HepG2 (cell line): ENCODE measurements around the gene TLDC2. TPM values are rescaled to one million over a fixed set of nuclear protein-coding genes. Genes with fewer than 3 reads are reported as not detected.

Experiments used
- MYNN ChIP-seq: sonication (generic); formaldehyde crosslinking; IDR thresholded peaks from 2 replicates; pipeline ENCODE4 v1.4.0; 2020; ENCODE audit warnings: mild to moderate bottlenecking, low read depth, missing genetic modification reagents
- RAD21 ChIP-seq: fragments of 450-650 bp; formaldehyde crosslinking; IDR thresholded peaks from 2 replicates; pipeline ENCODE4 v1.5.0; 2020; ENCODE audit warnings: mild to moderate bottlenecking
- SAP130 ChIP-seq: IDR thresholded peaks from 2 replicates; pipeline ENCODE4 v1.6.1; 2016; ENCODE audit warnings: low read depth
- TAF15 ChIP-seq: fragments of 200-400 bp; formaldehyde crosslinking; IDR thresholded peaks from one replicate; pipeline ENCODE4 v1.6.1; 2018; ENCODE audit warnings: mild to moderate bottlenecking, low read depth, low read length; ENCODE audit not compliant: poor library complexity, severe bottlenecking
- TEAD2 ChIP-seq: sonication (generic); formaldehyde crosslinking; IDR thresholded peaks from 2 replicates; pipeline ENCODE4 v1.9.0; 2021; ENCODE audit warnings: missing genetic modification reagents
- ZNF296 ChIP-seq: sonication (generic); formaldehyde crosslinking; conservative IDR thresholded peaks from 2 replicates; pipeline ENCODE4 v1.5.0; 2020; ENCODE audit warnings: mild to moderate bottlenecking, missing genetic modification reagents
- ZNF333 ChIP-seq: sonication (generic); formaldehyde crosslinking; IDR thresholded peaks from 2 replicates; pipeline ENCODE4 v1.4.0; 2020; ENCODE audit warnings: mild to moderate bottlenecking, missing genetic modification reagents, borderline replicate concordance
- polyA plus RNA-seq, 8 experiments: library from polyadenylated mRNA; depleted of rRNA in 3 of 8; stranded (reverse) in 7 of 8; unstranded in 1 of 8; fragments of >200 nt; fragmentation: Illumina TruSeq in 4 of 8; extraction: Trizol in 4 of 8; gene quantifications; 2 replicates each; pipeline versions ENCODE4 v1.2.1 to v1.2.3, GENCODE V29; 2011 to 2016; ENCODE audit warnings: low read depth in 4 of 8, missing spikeins in 1 of 8, mixed read lengths in 1 of 8; ENCODE audit not compliant: insufficient read depth in 1 of 8
- total RNA-seq, 5 experiments: library from RNA; depleted of rRNA; stranded (reverse); fragments of >200 nt; fragmentation: Illumina TruSeq; extraction: Trizol; gene quantifications; 2 replicates each; pipeline ENCODE4 v1.2.3, GENCODE V29; 2016; ENCODE audit warnings: low read depth in 1 of 5
- TF ChIP-seq, protein P1 (sequence below): sonication (generic); formaldehyde crosslinking; IDR thresholded peaks from 2 replicates; pipeline ENCODE4 v1.5.1; 2020; ENCODE audit warnings: mild to moderate bottlenecking, missing genetic modification reagents, borderline replicate concordance
- TF ChIP-seq, protein P2 (sequence below): sonication (generic); formaldehyde crosslinking; IDR thresholded peaks from 2 replicates; pipeline ENCODE4 v1.5.0; 2020; ENCODE audit warnings: mild to moderate bottlenecking, missing genetic modification reagents, moderate library complexity
- TF ChIP-seq, protein P3 (sequence below): sonication (generic); formaldehyde crosslinking; IDR thresholded peaks from 2 replicates; pipeline ENCODE4 v1.4.0; 2020; ENCODE audit warnings: missing genetic modification reagents
- TF ChIP-seq, protein P4 (sequence below): sonication (generic); formaldehyde crosslinking; conservative IDR thresholded peaks from 2 replicates; pipeline ENCODE4 v1.5.0; 2020; ENCODE audit warnings: missing genetic modification reagents
- TF ChIP-seq, protein P5 (sequence below): sonication (generic); formaldehyde crosslinking; IDR thresholded peaks from 2 replicates; pipeline ENCODE4 v1.8.1; 2023; ENCODE audit warnings: mild to moderate bottlenecking, moderate library complexity, missing genetic modification reagents
- TF ChIP-seq, protein P6 (sequence below): IDR thresholded peaks from 2 replicates; pipeline ENCODE4 v1.6.1; 2016

Gene TLDC2
- total and polyA plus RNA-seq, 2 of the 13 experiments (the other 11 are each of a cell fraction or from before 2014, with no cell fraction given) = 1.5 to 1.6 TPM

DNA sequence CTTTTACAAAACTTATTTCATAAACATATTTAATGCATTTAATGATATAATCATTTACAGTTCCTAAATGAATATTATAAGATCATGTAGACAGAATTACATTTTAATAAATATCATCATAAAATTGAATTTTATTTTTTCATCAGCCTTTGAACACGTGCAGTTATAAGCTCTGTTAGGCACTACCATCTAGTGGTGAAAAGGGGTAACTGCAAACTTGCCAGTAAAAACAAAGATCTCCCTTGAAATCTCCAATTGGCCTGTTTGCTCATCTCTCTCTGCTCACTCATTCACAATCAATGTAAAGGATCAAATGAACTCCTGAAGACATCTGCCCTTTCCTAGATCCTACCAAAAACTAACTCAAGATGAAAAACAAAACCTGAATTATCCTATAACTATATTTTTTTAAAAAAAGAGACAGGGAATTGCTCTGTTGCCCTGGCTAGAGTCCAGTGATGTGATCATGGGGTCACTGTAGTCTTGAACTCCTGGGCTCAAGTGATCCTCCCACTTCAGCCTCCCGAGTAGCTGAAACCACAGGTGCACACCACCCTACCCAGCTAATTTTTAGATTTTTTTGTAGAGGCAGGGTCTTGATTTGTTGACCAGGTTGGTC, 43.9 kb downstream of the TLDC2 start (continued):
- TF ChIP-seq, protein P1, sequence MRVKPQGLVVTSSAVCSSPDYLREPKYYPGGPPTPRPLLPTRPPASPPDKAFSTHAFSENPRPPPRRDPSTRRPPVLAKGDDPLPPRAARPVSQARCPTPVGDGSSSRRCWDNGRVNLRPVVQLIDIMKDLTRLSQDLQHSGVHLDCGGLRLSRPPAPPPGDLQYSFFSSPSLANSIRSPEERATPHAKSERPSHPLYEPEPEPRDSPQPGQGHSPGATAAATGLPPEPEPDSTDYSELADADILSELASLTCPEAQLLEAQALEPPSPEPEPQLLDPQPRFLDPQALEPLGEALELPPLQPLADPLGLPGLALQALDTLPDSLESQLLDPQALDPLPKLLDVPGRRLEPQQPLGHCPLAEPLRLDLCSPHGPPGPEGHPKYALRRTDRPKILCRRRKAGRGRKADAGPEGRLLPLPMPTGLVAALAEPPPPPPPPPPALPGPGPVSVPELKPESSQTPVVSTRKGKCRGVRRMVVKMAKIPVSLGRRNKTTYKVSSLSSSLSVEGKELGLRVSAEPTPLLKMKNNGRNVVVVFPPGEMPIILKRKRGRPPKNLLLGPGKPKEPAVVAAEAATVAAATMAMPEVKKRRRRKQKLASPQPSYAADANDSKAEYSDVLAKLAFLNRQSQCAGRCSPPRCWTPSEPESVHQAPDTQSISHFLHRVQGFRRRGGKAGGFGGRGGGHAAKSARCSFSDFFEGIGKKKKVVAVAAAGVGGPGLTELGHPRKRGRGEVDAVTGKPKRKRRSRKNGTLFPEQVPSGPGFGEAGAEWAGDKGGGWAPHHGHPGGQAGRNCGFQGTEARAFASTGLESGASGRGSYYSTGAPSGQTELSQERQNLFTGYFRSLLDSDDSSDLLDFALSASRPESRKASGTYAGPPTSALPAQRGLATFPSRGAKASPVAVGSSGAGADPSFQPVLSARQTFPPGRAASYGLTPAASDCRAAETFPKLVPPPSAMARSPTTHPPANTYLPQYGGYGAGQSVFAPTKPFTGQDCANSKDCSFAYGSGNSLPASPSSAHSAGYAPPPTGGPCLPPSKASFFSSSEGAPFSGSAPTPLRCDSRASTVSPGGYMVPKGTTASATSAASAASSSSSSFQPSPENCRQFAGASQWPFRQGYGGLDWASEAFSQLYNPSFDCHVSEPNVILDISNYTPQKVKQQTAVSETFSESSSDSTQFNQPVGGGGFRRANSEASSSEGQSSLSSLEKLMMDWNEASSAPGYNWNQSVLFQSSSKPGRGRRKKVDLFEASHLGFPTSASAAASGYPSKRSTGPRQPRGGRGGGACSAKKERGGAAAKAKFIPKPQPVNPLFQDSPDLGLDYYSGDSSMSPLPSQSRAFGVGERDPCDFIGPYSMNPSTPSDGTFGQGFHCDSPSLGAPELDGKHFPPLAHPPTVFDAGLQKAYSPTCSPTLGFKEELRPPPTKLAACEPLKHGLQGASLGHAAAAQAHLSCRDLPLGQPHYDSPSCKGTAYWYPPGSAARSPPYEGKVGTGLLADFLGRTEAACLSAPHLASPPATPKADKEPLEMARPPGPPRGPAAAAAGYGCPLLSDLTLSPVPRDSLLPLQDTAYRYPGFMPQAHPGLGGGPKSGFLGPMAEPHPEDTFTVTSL (CRISPR knock-in tag) = no peak
- peak; percentile 41; the same call in 1 of the 2 replicates for TF ChIP-seq SAP130
- TF ChIP-seq, protein P2, sequence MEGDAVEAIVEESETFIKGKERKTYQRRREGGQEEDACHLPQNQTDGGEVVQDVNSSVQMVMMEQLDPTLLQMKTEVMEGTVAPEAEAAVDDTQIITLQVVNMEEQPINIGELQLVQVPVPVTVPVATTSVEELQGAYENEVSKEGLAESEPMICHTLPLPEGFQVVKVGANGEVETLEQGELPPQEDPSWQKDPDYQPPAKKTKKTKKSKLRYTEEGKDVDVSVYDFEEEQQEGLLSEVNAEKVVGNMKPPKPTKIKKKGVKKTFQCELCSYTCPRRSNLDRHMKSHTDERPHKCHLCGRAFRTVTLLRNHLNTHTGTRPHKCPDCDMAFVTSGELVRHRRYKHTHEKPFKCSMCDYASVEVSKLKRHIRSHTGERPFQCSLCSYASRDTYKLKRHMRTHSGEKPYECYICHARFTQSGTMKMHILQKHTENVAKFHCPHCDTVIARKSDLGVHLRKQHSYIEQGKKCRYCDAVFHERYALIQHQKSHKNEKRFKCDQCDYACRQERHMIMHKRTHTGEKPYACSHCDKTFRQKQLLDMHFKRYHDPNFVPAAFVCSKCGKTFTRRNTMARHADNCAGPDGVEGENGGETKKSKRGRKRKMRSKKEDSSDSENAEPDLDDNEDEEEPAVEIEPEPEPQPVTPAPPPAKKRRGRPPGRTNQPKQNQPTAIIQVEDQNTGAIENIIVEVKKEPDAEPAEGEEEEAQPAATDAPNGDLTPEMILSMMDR (CRISPR knock-in tag) = peak; percentile 80
- TF ChIP-seq, protein P3, sequence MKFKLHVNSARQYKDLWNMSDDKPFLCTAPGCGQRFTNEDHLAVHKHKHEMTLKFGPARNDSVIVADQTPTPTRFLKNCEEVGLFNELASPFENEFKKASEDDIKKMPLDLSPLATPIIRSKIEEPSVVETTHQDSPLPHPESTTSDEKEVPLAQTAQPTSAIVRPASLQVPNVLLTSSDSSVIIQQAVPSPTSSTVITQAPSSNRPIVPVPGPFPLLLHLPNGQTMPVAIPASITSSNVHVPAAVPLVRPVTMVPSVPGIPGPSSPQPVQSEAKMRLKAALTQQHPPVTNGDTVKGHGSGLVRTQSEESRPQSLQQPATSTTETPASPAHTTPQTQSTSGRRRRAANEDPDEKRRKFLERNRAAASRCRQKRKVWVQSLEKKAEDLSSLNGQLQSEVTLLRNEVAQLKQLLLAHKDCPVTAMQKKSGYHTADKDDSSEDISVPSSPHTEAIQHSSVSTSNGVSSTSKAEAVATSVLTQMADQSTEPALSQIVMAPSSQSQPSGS (CRISPR knock-in tag) = no peak
- TF ChIP-seq, protein P4, sequence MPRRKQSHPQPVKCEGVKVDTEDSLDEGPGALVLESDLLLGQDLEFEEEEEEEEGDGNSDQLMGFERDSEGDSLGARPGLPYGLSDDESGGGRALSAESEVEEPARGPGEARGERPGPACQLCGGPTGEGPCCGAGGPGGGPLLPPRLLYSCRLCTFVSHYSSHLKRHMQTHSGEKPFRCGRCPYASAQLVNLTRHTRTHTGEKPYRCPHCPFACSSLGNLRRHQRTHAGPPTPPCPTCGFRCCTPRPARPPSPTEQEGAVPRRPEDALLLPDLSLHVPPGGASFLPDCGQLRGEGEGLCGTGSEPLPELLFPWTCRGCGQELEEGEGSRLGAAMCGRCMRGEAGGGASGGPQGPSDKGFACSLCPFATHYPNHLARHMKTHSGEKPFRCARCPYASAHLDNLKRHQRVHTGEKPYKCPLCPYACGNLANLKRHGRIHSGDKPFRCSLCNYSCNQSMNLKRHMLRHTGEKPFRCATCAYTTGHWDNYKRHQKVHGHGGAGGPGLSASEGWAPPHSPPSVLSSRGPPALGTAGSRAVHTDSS (CRISPR knock-in tag) = no peak
- no peak for TF ChIP-seq TEAD2 (CRISPR knock-in tag)
- TF ChIP-seq, protein P5, sequence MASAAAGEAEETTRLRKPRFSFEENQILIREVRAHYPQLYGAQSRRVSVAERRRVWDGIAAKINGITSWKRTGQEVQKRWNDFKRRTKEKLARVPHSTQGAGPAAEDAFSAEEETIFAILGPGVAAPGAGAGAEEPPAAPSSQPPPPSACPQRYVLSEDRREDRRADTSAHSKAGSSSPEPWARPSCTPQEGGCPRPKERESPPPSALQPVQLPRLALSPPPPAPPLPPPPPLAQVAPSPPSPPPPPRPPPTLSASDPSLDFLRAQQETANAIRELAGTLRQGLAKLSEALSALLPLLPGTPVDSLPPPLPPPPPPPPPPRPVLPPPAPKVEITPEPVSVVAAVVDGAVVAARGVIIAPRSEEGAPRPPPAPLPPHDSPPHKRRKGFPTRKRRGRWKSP (CRISPR knock-in tag) = no peak
- TF ChIP-seq RAD21 (CRISPR knock-in tag) = peak; percentile 57; the same call in 1 of the 2 replicates
- TF ChIP-seq ZNF333 (CRISPR knock-in tag) = no peak
- no peak for TF ChIP-seq MYNN (CRISPR knock-in tag)
- TF ChIP-seq TAF15 = no peak
- TF ChIP-seq, protein P6, sequence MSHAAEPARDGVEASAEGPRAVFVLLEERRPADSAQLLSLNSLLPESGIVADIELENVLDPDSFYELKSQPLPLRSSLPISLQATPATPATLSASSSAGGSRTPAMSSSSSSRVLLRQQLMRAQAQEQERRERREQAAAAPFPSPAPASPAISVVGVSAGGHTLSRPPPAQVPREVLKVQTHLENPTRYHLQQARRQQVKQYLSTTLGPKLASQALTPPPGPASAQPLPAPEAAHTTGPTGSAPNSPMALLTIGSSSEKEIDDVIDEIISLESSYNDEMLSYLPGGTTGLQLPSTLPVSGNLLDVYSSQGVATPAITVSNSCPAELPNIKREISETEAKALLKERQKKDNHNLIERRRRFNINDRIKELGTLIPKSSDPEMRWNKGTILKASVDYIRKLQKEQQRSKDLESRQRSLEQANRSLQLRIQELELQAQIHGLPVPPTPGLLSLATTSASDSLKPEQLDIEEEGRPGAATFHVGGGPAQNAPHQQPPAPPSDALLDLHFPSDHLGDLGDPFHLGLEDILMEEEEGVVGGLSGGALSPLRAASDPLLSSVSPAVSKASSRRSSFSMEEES (CRISPR knock-in tag) = peak; percentile 51; the same call in 1 of the 2 replicates
- no peak for TF ChIP-seq ZNF296 (CRISPR knock-in tag)
